ENCODE data around the gene DUSP14.
A peak's percentile ranks its signal among the peaks of the same experiment; 100 is the strongest.

The DUSP14 gene

GRCh38 chr17:37512442-37513068 lies 22.9 kb downstream of the DUSP14 start:
- FAIRE-seq: no peak
- DNase-seq (ENCODE audit: low spot score): no peak

- DNase-seq (ENCODE audit: low spot score) (no peak), FAIRE-seq (no peak)
Observed at GRCh38 chr17:37513711-37514110, 24.0 kb downstream of the DUSP14 start.

GRCh38 chr17:37516127-37516571 lies 26.5 kb downstream of the DUSP14 start:
- no peak for FAIRE-seq
- peak; percentile 50 for DNase-seq (ENCODE audit: low spot score)

GRCh38 chr17:37517881-37518280 lies 28.2 kb downstream of the DUSP14 start:
- no peak for FAIRE-seq
- DNase-seq (ENCODE audit: low spot score): no peak

GRCh38 chr17:37518826-37519225 lies 29.1 kb downstream of the DUSP14 start:
- DNase-seq (ENCODE audit: low spot score) (no peak), FAIRE-seq (no peak)

GRCh38 chr17:37519251-37519985 lies 29.7 kb downstream of the DUSP14 start:
- FAIRE-seq (no peak), DNase-seq (ENCODE audit: low spot score) (no peak)

GRCh38 chr17:37520174-37520573 lies 30.5 kb downstream of the DUSP14 start:
- FAIRE-seq: no peak
- DNase-seq (ENCODE audit: low spot score): no peak

GRCh38 chr17:37521821-37522220 lies 32.1 kb downstream of the DUSP14 start:
- FAIRE-seq: no peak

GRCh38 chr17:37523715-37524219 lies 34.1 kb downstream of the DUSP14 start:
- FAIRE-seq (no peak), DNase-seq (ENCODE audit: low spot score) (no peak)

More at GRCh38 chr17:37521821-37522220, 32.1 kb downstream of the DUSP14 start:
- DNase-seq (ENCODE audit: low spot score): no peak

- no peak for FAIRE-seq
Observed at GRCh38 chr17:37527249-37527851, 37.7 kb downstream of the DUSP14 start.

GRCh38 chr17:37530420-37530819 lies 40.7 kb downstream of the DUSP14 start:
- DNase-seq (ENCODE audit: low spot score) (no peak), FAIRE-seq (no peak)

More at GRCh38 chr17:37527249-37527851, 37.7 kb downstream of the DUSP14 start:
- DNase-seq (ENCODE audit: low spot score): peak; percentile 62

- FAIRE-seq (no peak), DNase-seq (ENCODE audit: low spot score) (no peak)
Observed at GRCh38 chr17:37532756-37533155, 43.1 kb downstream of the DUSP14 start.

- DNase-seq (ENCODE audit: low spot score): no peak
- no peak for FAIRE-seq
Observed at GRCh38 chr17:37535906-37536305, 46.2 kb downstream of the DUSP14 start.

- DNase-seq (ENCODE audit: low spot score) (no peak), FAIRE-seq (no peak)
Observed at GRCh38 chr17:37538981-37539659, 49.4 kb downstream of the DUSP14 start.

GRCh38 chr17:37541880-37542660 lies 52.4 kb downstream of the DUSP14 start:
- DNase-seq (ENCODE audit: low spot score) (no peak), FAIRE-seq (no peak)

- FAIRE-seq (no peak), DNase-seq (ENCODE audit: low spot score) (no peak)
Observed at GRCh38 chr17:37543637-37544052, 54.0 kb downstream of the DUSP14 start.

GRCh38 chr17:37545486-37545885 lies 55.8 kb downstream of the DUSP14 start:
- FAIRE-seq: no peak
- DNase-seq (ENCODE audit: low spot score): no peak

- FAIRE-seq: no peak
- DNase-seq (ENCODE audit: low spot score): no peak
Observed at GRCh38 chr17:37546302-37546701, 56.6 kb downstream of the DUSP14 start.

- no peak for FAIRE-seq
- DNase-seq (ENCODE audit: low spot score): no peak
Observed at GRCh38 chr17:37547986-37548385, 58.3 kb downstream of the DUSP14 start.

- no peak for DNase-seq (ENCODE audit: low spot score)
- no peak for FAIRE-seq
Observed at GRCh38 chr17:37551788-37552187, 62.1 kb downstream of the DUSP14 start.

- no peak for FAIRE-seq
Observed at GRCh38 chr17:37553401-37553966, 63.8 kb downstream of the DUSP14 start.

More at GRCh38 chr17:37553401-37553966, 63.8 kb downstream of the DUSP14 start:
- no peak for DNase-seq (ENCODE audit: low spot score)

Measured in RCC 7860 (cell line).